Measurements from ENCODE around the gene ARPP21.

Gene ARPP21

DNA sequence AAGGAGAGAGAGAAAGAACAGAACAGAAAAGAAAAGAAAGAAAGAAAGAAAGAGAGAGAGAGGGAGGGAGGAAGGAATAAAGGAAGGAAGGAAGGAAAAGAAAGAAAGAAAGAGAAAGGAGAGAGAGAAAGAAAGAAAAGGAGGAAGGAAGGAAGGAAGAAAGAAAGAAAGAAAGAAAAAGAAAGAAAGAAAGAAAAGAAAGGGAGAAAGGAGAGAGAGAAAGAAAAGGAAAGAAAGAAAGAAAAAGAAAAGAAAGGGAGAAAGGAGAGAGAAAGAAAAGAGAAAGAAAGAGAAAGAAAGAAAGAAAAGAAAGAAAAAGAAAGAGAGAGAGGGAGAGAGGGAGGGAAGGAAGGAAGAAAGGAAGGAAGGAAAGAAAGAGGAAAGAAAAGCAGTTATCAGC lies 108.8 kb downstream of the ARPP21 start:
- Histone ChIP-seq H3K36me3 (ENCODE audit: control insufficient read depth, insufficient read depth, low read length) (no peaks in the 10 kb centered on the region), H3K4me2 (ENCODE audit: low read length) (no peak overlapping the region), H2BK5ac (ENCODE audit: low read length) (no peak overlapping the region), H3K4me1 (ENCODE audit: control insufficient read depth, low read depth, low read length) (no peaks in the 10 kb centered on the region), H3K18ac (ENCODE audit: low read length) (no peak overlapping the region), H4K5ac (ENCODE audit: low read length) (no peak overlapping the region), H2AK5ac (ENCODE audit: low read length) (no peak overlapping the region), H3K79me2 (ENCODE audit: control insufficient read depth, insufficient read depth, low read length) (no peaks in the 10 kb centered on the region), H3K56ac (ENCODE audit: low read length) (no peak overlapping the region), H4K8ac (ENCODE audit: low read depth, low read length) (no peak overlapping the region), H3K27me3 (ENCODE audit: insufficient read depth, low read length, poor library complexity) (no peaks in the 10 kb centered on the region), H3K4me3 (ENCODE audit: low read length) (no peak overlapping the region), H3K9ac (ENCODE audit: low read length) (no peak overlapping the region), H2BK120ac (ENCODE audit: low read depth, low read length) (no peak overlapping the region), H3K23ac (ENCODE audit: low read length) (no peak overlapping the region), H3K79me1 (ENCODE audit: low read length) (no peaks in the 10 kb centered on the region), H3K27ac (ENCODE audit: low read depth, low read length) (no peak overlapping the region), H3K4ac (ENCODE audit: low read depth, low read length) (no peak overlapping the region), H2BK15ac (replicated peaks; ENCODE audit: low read depth) (no peak overlapping the region)
- no peak for DNase-seq

DNA sequence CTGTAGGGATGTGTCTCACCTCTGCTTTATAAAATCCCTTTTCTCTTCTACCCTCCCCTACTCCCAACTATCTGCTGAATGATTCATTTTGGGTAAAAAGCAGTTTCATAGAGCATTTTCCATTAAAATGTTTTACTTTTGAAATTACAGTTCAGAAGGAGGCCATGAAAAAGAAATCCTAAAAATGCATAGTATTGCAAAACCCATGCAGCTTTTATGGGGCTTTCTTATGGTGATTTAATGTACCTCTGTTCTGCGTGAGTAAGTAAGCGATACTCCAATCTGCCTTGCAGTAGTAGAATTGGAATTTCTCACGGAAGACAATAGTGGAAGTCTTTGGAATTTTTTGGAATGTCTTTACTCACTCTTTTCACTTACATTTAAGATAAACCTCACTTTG lies 111.9 kb downstream of the ARPP21 start:
- Histone ChIP-seq H3K4me3 (ENCODE audit: low read length) (no peak overlapping the region), H4K5ac (ENCODE audit: low read length) (no peak overlapping the region), H3K18ac (ENCODE audit: low read length) (no peak overlapping the region), H3K23ac (ENCODE audit: low read length) (no peak overlapping the region), H3K4me2 (ENCODE audit: low read length) (no peak overlapping the region), H3K4me1 (ENCODE audit: control insufficient read depth, low read depth, low read length) (no peaks in the 10 kb centered on the region), H3K79me1 (ENCODE audit: low read length) (no peaks in the 10 kb centered on the region), H2AK5ac (ENCODE audit: low read length) (no peak overlapping the region), H3K27ac (ENCODE audit: low read depth, low read length) (no peak overlapping the region), H3K79me2 (ENCODE audit: control insufficient read depth, insufficient read depth, low read length) (no peaks in the 10 kb centered on the region), H2BK15ac (replicated peaks; ENCODE audit: low read depth) (no peak overlapping the region), H2BK120ac (ENCODE audit: low read depth, low read length) (no peak overlapping the region), H3K27me3 (ENCODE audit: insufficient read depth, low read length, poor library complexity) (no peaks in the 10 kb centered on the region), H2BK5ac (ENCODE audit: low read length) (no peak overlapping the region), H3K56ac (ENCODE audit: low read length) (no peak overlapping the region), H3K9ac (ENCODE audit: low read length) (no peak overlapping the region), H4K8ac (ENCODE audit: low read depth, low read length) (no peak overlapping the region), H3K4ac (ENCODE audit: low read depth, low read length) (no peak overlapping the region), H3K36me3 (ENCODE audit: control insufficient read depth, insufficient read depth, low read length) (no peaks in the 10 kb centered on the region)
- no peak for DNase-seq
- WGBS (ENCODE audit: extremely low coverage, insufficient coverage, low lambda C conversion rate), result no CpG with 5 or more reads among the region's 3 CpGs

DNA sequence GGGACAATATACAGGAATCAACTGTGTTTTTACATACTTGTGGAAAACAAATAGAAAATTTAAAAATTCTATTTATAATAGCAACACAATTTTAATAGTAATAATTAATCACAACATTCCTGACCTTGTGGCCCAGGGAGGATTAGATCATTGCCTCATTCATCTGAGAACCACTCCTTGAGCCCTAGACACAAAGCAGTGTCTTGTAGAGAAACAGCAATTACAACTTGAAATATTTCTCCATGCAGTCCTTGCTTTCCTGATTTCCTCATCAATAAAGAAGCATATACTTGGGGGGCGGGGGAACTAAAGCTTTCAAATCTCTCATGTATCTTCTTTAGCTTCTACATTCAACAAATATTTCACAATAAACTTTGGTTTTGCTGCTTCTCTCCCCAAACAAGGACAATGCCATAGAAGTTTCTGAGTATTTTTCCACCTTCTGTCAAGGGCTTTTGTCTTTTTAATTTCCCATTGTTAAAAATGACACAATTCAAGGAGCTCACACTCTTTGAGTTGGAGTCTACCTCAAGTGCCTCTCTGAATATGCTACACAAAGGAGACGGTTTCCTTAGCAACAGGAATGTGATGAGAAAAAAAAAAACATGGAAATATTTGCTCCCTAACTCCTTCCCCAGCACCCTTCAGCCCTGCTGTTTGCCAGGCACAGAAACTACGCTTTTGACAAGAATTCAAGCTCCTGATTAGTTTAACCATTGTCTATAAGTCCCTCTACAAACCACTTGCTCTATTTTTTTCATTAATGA lies 118.8 kb downstream of the ARPP21 start:
- Histone ChIP-seq H3K18ac (ENCODE audit: low read length) (no peak overlapping the region), H3K23ac (ENCODE audit: low read length) (no peak overlapping the region), H3K9ac (ENCODE audit: low read length) (no peak overlapping the region), H3K79me2 (ENCODE audit: control insufficient read depth, insufficient read depth, low read length) (no peaks in the 10 kb centered on the region), H2AK5ac (ENCODE audit: low read length) (no peak overlapping the region), H4K5ac (ENCODE audit: low read length) (no peak overlapping the region), H3K27ac (ENCODE audit: low read depth, low read length) (no peak overlapping the region), H3K79me1 (ENCODE audit: low read length) (no peaks in the 10 kb centered on the region), H3K4me3 (ENCODE audit: low read length) (no peak overlapping the region), H3K4ac (ENCODE audit: low read depth, low read length) (no peak overlapping the region), H3K36me3 (ENCODE audit: control insufficient read depth, insufficient read depth, low read length) (no peaks in the 10 kb centered on the region), H2BK15ac (replicated peaks; ENCODE audit: low read depth) (no peak overlapping the region), H3K56ac (ENCODE audit: low read length) (no peak overlapping the region), H3K4me2 (ENCODE audit: low read length) (no peak overlapping the region), H3K4me1 (ENCODE audit: control insufficient read depth, low read depth, low read length) (no peaks in the 10 kb centered on the region), H2BK5ac (ENCODE audit: low read length) (no peak overlapping the region), H4K8ac (ENCODE audit: low read depth, low read length) (no peak overlapping the region), H2BK120ac (ENCODE audit: low read depth, low read length) (no peak overlapping the region), H3K27me3 (ENCODE audit: insufficient read depth, low read length, poor library complexity) (no peaks in the 10 kb centered on the region)
- DNase-seq, result peak; percentile 55
- WGBS (ENCODE audit: extremely low coverage, insufficient coverage, low lambda C conversion rate), result no CpG with 5 or more reads among the region's 3 CpGs

DNA sequence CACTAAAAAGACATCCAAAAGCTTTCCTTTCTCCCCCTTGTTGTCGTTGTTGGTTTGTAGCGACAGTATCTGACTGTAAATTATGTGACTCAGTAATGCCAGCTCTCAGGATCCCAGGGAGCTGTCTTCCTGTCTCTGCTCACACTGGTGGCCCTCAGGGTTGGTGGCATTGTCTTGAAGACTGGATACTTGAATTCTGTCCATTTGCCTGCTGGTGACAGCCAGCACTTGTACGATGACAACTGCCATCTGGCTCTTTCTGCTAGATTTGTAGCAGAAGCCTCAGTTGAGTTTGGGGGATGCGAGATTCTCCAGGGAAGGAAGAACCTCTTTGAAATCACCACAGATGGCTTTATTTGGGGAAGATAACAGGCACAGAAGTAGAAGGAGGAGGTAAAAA lies 120.8 kb downstream of the ARPP21 start:
- Histone ChIP-seq H2AK5ac (ENCODE audit: low read length) (no peak overlapping the region), H2BK5ac (ENCODE audit: low read length) (no peak overlapping the region), H4K8ac (ENCODE audit: low read depth, low read length) (no peak overlapping the region), H3K9ac (ENCODE audit: low read length) (no peak overlapping the region), H3K4me2 (ENCODE audit: low read length) (no peak overlapping the region), H3K18ac (ENCODE audit: low read length) (no peak overlapping the region), H3K23ac (ENCODE audit: low read length) (no peak overlapping the region), H3K4ac (ENCODE audit: low read depth, low read length) (no peak overlapping the region), H3K4me3 (ENCODE audit: low read length) (no peak overlapping the region), H4K5ac (ENCODE audit: low read length) (no peak overlapping the region), H3K27me3 (ENCODE audit: insufficient read depth, low read length, poor library complexity) (no peaks in the 10 kb centered on the region), H2BK15ac (replicated peaks; ENCODE audit: low read depth) (no peak overlapping the region), H3K79me1 (ENCODE audit: low read length) (no peaks in the 10 kb centered on the region), H3K27ac (ENCODE audit: low read depth, low read length) (no peak overlapping the region), H3K36me3 (ENCODE audit: control insufficient read depth, insufficient read depth, low read length) (no peaks in the 10 kb centered on the region), H3K79me2 (ENCODE audit: control insufficient read depth, insufficient read depth, low read length) (no peaks in the 10 kb centered on the region), H2BK120ac (ENCODE audit: low read depth, low read length) (no peak overlapping the region), H3K56ac (ENCODE audit: low read length) (no peak overlapping the region), H3K4me1 (ENCODE audit: control insufficient read depth, low read depth, low read length) (no peaks in the 10 kb centered on the region)
- DNase-seq, result peak; percentile 32
- WGBS (ENCODE audit: extremely low coverage, insufficient coverage, low lambda C conversion rate), result no CpG with 5 or more reads among the region's 4 CpGs

DNA sequence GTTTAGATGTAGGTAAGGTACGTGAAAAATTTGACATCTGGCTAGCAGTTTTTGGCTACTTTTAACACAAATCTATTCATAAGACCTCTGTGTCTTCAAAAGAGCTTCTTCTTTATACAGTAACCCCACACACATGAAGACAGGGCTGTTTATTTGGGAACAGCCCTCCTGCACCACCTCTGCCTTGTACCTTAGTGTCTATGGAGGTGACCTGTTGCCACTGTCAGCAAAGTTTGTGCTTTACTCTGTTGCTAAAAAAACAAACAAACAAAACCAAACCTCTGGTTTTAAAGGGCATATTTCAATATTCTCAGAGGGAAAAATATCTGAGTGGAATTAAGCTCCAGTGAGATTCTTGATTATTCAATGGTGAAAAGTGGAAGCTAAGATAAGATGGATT lies 122.0 kb downstream of the ARPP21 start:
- H3K27ac ChIP-seq (ENCODE audit: low read depth, low read length), result no peak overlapping the region
- H4K8ac ChIP-seq (ENCODE audit: low read depth, low read length), result no peak overlapping the region
- no peaks in the 10 kb centered on the region for H3K79me2 ChIP-seq (ENCODE audit: control insufficient read depth, insufficient read depth, low read length)
- no peak overlapping the region for H3K18ac ChIP-seq (ENCODE audit: low read length)
- H3K27me3 ChIP-seq (ENCODE audit: insufficient read depth, low read length, poor library complexity), result no peaks in the 10 kb centered on the region
- H2BK5ac ChIP-seq (ENCODE audit: low read length), result no peak overlapping the region
- no peak overlapping the region for H3K23ac ChIP-seq (ENCODE audit: low read length)
- no peak overlapping the region for H2BK15ac ChIP-seq (replicated peaks; ENCODE audit: low read depth)
- H2AK5ac ChIP-seq (ENCODE audit: low read length), result no peak overlapping the region
- H3K9ac ChIP-seq (ENCODE audit: low read length), result no peak overlapping the region
- no peak overlapping the region for H2BK120ac ChIP-seq (ENCODE audit: low read depth, low read length)
- no peak overlapping the region for H3K4me2 ChIP-seq (ENCODE audit: low read length)
- H3K4ac ChIP-seq (ENCODE audit: low read depth, low read length), result no peak overlapping the region
- no peaks in the 10 kb centered on the region for H3K79me1 ChIP-seq (ENCODE audit: low read length)
- no peak for DNase-seq
- H4K5ac ChIP-seq (ENCODE audit: low read length), result no peak overlapping the region
- H3K4me3 ChIP-seq (ENCODE audit: low read length), result no peak overlapping the region
- no peak overlapping the region for H3K56ac ChIP-seq (ENCODE audit: low read length)
- WGBS (ENCODE audit: extremely low coverage, insufficient coverage, low lambda C conversion rate), result no CpG with 5 or more reads among the region's 1 CpG
- no peaks in the 10 kb centered on the region for H3K36me3 ChIP-seq (ENCODE audit: control insufficient read depth, insufficient read depth, low read length)
- H3K4me1 ChIP-seq (ENCODE audit: control insufficient read depth, low read depth, low read length), result no peaks in the 10 kb centered on the region

DNA sequence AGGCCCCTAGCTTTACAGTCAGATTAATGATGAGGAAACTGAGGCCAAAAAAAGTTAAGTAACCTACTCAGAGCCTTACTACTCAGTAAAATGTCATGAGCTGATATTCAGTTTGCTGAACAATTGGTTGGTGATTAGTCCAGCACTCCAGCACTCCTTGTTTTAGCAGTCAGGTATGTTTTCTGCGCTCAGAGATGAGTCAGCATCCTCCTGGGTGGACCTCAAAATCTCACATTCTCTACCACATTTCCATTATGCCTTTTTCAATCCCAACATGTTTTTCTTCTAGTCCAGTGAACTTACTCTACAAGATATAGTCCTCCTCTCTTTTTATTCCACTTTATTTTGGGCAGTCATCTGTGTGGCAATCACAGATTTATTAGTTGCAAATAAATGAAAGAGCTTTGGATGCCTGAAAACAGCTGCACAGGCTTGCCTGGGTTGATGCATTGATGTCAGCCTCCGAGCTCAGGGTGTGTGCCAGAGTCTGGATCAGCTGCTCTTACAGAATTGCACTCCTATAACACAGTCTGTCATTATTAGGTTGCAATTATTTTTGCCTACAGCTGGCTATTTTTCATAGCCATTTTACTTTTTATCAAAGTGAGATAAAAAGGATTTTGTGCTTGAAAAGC lies 133.2 kb downstream of the ARPP21 start:
- Histone ChIP-seq H3K4me3 (ENCODE audit: low read length) (no peak overlapping the region), H3K23ac (ENCODE audit: low read length) (no peak overlapping the region), H3K79me2 (ENCODE audit: control insufficient read depth, insufficient read depth, low read length) (no peaks in the 10 kb centered on the region), H3K79me1 (ENCODE audit: low read length) (no peaks in the 10 kb centered on the region), H2BK15ac (replicated peaks; ENCODE audit: low read depth) (no peak overlapping the region), H2AK5ac (ENCODE audit: low read length) (no peak overlapping the region), H3K56ac (ENCODE audit: low read length) (no peak overlapping the region), H3K36me3 (ENCODE audit: control insufficient read depth, insufficient read depth, low read length) (no peaks in the 10 kb centered on the region), H3K27ac (ENCODE audit: low read depth, low read length) (no peak overlapping the region), H2BK120ac (ENCODE audit: low read depth, low read length) (no peak overlapping the region), H3K4me1 (ENCODE audit: control insufficient read depth, low read depth, low read length) (no peaks in the 10 kb centered on the region), H3K9ac (ENCODE audit: low read length) (no peak overlapping the region), H2BK5ac (ENCODE audit: low read length) (no peak overlapping the region), H3K4me2 (ENCODE audit: low read length) (no peak overlapping the region), H3K18ac (ENCODE audit: low read length) (no peak overlapping the region), H4K5ac (ENCODE audit: low read length) (no peak overlapping the region), H3K27me3 (ENCODE audit: insufficient read depth, low read length, poor library complexity) (no peaks in the 10 kb centered on the region), H4K8ac (ENCODE audit: low read depth, low read length) (no peak overlapping the region), H3K4ac (ENCODE audit: low read depth, low read length) (no peak overlapping the region)
- no peak for DNase-seq
- WGBS (ENCODE audit: extremely low coverage, insufficient coverage, low lambda C conversion rate), result no CpG with 5 or more reads among the region's 2 CpGs
